GM20000 (cell line): ENCODE data around the gene ILKAP.

Source experiments
- DNase-seq: peaks from one replicate; pipeline ENCODE4 v3.0.0; 2012; ENCODE audit warnings: low spot score
- CTCF ChIP-seq: IDR thresholded peaks from 2 replicates; pipeline ENCODE4 v1.5.1; 2012; ENCODE audit warnings: mild to moderate bottlenecking, control low read depth; ENCODE audit errors: extremely low read depth, missing control alignments

Gene ILKAP

GRCh38 chr2:238159661-238160205 lies 43.8 kb downstream of the ILKAP start:
- no peak for TF ChIP-seq CTCF
- no peak for DNase-seq

- no peak for TF ChIP-seq CTCF
- DNase-seq = peak; percentile 63
These were observed 44.4 kb downstream of the ILKAP start for GRCh38 chr2:238159071-238159539.

DNA sequence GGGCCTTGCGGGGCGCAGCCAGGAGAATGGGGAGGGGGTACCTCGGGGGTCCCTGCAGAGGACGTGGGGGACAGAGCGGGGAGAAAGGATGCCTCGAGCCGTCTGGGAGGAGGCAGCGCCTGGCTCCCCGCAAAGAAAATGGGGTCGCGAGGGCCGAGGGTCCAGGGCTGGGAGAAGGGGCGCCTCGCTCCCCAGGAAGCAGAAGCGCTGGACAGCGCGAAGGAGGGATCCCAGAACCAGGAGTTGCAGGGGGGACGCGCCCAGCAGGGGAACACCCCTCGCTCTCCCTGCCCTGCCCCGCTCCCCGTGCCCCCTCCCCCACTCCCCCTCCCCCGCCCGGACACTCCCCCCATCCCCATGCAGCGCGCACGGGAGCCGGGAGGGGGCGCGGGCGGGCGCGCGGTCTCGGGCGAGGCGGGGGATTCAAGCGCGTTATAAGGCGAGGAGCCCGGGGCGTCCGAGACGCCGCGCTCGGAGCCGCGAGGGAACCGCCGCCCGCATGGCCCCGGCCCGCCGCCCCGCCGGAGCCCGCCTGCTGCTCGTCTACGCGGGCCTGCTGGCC lies 44.9 kb downstream of the ILKAP start, which contains the start of gene ERFE:
Gene ERFE, plus strand, starts transcription at position 462 of the 562 bp plus-strand sequence. Its CDS starts 38 bp downstream, at position 500.
- DNase-seq = peak; percentile 85

GRCh38 chr2:238158018-238158508 lies 45.4 kb downstream of the ILKAP start:
- TF ChIP-seq CTCF = no peak
- no peak for DNase-seq

More for the DNA sequence above, 44.9 kb downstream of the ILKAP start, which contains the start of gene ERFE:
- TF ChIP-seq CTCF = no peak

DNA sequence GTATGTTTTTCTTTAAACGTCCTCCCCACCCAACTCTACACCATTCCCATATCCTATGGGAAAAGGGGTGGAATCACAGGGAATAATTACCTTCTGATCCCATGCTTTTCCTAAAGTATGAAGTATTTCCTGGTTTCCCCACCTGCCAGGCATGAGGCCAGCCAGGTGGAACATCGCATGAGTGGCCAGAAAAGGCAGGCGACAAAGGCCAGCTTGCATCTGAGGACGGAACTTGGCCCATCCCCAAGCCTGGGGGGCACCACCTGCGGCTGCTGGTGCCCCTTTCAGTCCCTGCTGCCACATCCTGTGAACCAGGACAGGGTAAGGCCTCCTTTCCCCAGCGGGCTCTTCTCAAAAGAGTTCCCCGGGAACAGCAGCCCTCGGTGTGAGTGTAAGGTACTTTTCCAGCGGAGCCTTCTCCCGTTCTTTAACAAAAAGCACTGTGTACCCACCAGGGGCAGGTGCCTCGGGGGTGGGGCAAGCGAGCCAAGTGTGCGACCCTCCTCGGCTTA lies 45.9 kb downstream of the ILKAP start:
- DNase-seq = no peak
- TF ChIP-seq CTCF = no peak

DNA sequence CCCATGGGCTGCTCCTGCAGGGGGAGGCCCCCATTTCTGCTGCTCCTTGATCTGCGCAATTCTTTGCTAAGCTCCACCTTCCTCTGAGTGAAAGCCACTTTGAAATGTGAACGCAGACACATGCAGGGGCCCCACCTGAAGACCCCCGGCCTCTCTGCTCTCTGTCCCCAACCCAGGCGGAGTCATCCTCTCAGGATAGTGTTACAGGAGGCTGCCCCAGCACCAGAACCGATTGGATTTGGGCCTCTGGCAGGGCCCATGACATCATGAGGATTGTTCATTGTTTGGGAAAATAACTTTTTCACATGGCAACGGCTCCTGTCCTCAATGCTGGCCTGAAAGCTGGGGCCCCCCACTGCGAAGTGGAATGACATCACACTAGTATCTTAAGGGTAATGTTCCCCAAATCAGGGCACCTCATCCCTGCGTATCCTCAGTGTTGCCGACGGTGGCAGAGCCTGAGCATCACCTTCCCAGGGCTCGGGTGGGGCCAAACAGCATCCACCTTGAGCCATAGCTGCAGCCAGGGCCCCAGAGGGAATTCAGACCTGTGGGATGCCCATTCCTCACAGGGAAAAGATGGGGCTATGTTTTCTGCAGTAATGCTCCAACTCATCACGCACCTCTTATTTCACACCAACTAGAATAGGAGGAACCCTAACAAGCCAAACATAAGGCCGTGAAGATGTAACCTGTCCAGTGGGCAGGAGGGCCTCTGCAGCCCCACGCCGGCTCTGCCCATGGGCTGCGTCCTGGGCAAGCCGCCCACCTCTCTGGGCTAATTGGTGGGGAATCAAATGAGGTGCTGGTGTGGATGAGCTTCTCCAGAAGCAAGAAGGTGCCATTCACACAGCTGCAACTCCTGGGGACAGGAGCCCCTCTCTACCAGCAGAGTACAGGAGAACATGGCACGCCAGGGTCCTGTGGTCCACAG lies 47.5 kb downstream of the ILKAP start:
- DNase-seq = no peak

More for the DNA sequence above, 47.5 kb downstream of the ILKAP start:
- TF ChIP-seq CTCF = no peak
